K562 (cell line): Measurements from ENCODE around the gene TNF. TPM values are rescaled to one million over a fixed set of nuclear protein-coding genes. Genes with fewer than 3 reads are reported as not detected.
A peak's percentile ranks its signal among the peaks of the same experiment; 100 is the strongest.

Source experiments
- ATAC-seq: fragments of 200-7000 bp; cut with Tn5 transposase; 3 replicates; pipeline ENCODE4 v1.9.1; 2020; ENCODE audit warnings: moderate library complexity
- BruUV-seq: library from RNA; stranded (reverse); fragments of 400-500 nt; replicated peaks from 2 replicates; lab custom pipeline; 2021; lab: Mats Ljungman, UMichigan
- CTCF ChIA-PET: fragments of 300-600 bp; formaldehyde crosslinking; extraction: SDS; loops from one replicate; lab custom pipeline; 2021; ENCODE audit warnings: low intra/inter-chr PET ratio; lab: Yijun Ruan, JAX
- POLR2A ChIA-PET: fragments of 300-600, 350-650 bp; sonication (Branson Sonifier 250); formaldehyde crosslinking; extraction: SDS; loops from one replicate; lab custom pipeline; 2021; ENCODE audit warnings: antibody characterized with exemption, inconsistent platforms; lab: Yijun Ruan, JAX
- DNase-seq, 4 experiments: peaks; one replicate each; pipeline versions ENCODE4 v3.0.0 to v3.0.0-alpha.2; 2011 to 2018; ENCODE audit warnings: low spot score in 3 of 4, mixed read lengths in 3 of 4; ENCODE audit errors: extremely low read depth in 1 of 4
- FAIRE-seq: peaks from 2 replicates; lab custom pipeline; 2011; peaks lifted over from hg19 to GRCh38; lab: Jason Lieb, UNC
- H2AFZ ChIP-seq: 2 replicates; pipeline ENCODE4 v1.6.0; 2011; ENCODE audit warnings: low read depth, low read length, control low read depth, inconsistent platforms
- H3K27ac ChIP-seq: fragments of 200-600 bp; 3 replicates; pipeline ENCODE4 v1.8.0; 2011; ENCODE audit warnings: low read depth, mild to moderate bottlenecking, control low read depth, inconsistent platforms, low read length, moderate library complexity, mixed read lengths; ENCODE audit errors: extremely low read depth
- H3K27me3 ChIP-seq, 2 experiments: fragments of 300-600 bp in 1 of 2; 2 replicates in 1 of 2; 3 replicates in 1 of 2; pipeline versions ENCODE4 v1.6.0 to v1.8.0; 2011; ENCODE audit warnings: inconsistent platforms in 2 of 2, low read length in 2 of 2, mild to moderate bottlenecking in 1 of 2, mixed read lengths in 1 of 2, moderate library complexity in 1 of 2; ENCODE audit not compliant: control insufficient read depth in 2 of 2, insufficient read depth in 2 of 2
- H3K36me3 ChIP-seq: fragments of 300-600 bp; 3 replicates; pipeline ENCODE4 v1.8.0; 2011; ENCODE audit warnings: mild to moderate bottlenecking, low read length, inconsistent platforms; ENCODE audit not compliant: control insufficient read depth, insufficient read depth
- H3K4me1 ChIP-seq, 2 experiments: fragments of 200-600 bp in 1 of 2; replicated peaks in 1 of 2; 2 replicates in 1 of 2; 3 replicates in 1 of 2; pipeline versions ENCODE4 v1.5.1 to v1.8.0; 2011; ENCODE audit warnings: inconsistent platforms in 2 of 2, low read length in 2 of 2, mild to moderate bottlenecking in 1 of 2, mixed read lengths in 1 of 2, moderate library complexity in 1 of 2; ENCODE audit not compliant: control insufficient read depth in 2 of 2, insufficient read depth in 2 of 2
- H3K4me2 ChIP-seq: 2 replicates; pipeline ENCODE4 v1.6.1; 2011; ENCODE audit warnings: low read length, control low read depth, inconsistent platforms, mixed read lengths; ENCODE audit not compliant: insufficient read depth
- H3K4me3 ChIP-seq: fragments of 200-600 bp; sonication (generic), shearing (Covaris generic); 2 replicates; pipeline ENCODE4 v1.5.1; 2016; ENCODE audit warnings: control low read depth, inconsistent platforms
- H3K79me2 ChIP-seq: fragments of 200-600 bp; 3 replicates; pipeline ENCODE4 v1.8.0; 2011; ENCODE audit warnings: low read length, inconsistent platforms; ENCODE audit not compliant: control insufficient read depth, insufficient read depth
- H3K9ac ChIP-seq, 2 experiments: 2 replicates each; pipeline versions ENCODE4 v1.6.0 to v1.6.1; 2011; ENCODE audit warnings: low read depth in 2 of 2, low read length in 2 of 2, control low read depth in 1 of 2, inconsistent platforms in 1 of 2, mild to moderate bottlenecking in 1 of 2, mixed read lengths in 1 of 2; ENCODE audit not compliant: insufficient read depth in 1 of 2
- H3K9me1 ChIP-seq: one replicate; pipeline ENCODE4 v1.6.0; 2011; ENCODE audit warnings: inconsistent platforms, mild to moderate bottlenecking, low read length, moderate library complexity; ENCODE audit not compliant: control insufficient read depth, insufficient read depth
- H3K9me3 ChIP-seq: replicated peaks from 2 replicates; pipeline ENCODE4 v1.5.1; 2011; ENCODE audit warnings: low read depth, low read length, inconsistent platforms; ENCODE audit not compliant: control insufficient read depth, insufficient read depth
- H4K20me1 ChIP-seq: replicated peaks from 2 replicates; pipeline ENCODE4 v1.6.1; 2011; ENCODE audit warnings: low read length, inconsistent platforms, mixed read lengths; ENCODE audit not compliant: control insufficient read depth, insufficient read depth
- CHD1 ChIP-seq: fragments of 200-600 bp; sonication (generic); IDR thresholded peaks from one replicate; pipeline ENCODE4 v1.6.1; 2012; ENCODE audit warnings: mild to moderate bottlenecking, moderate library complexity, low read length, inconsistent platforms
- ETV1 ChIP-seq: fragments of 450-650 bp; conservative IDR thresholded peaks from 2 replicates; pipeline ENCODE4 v1.6.1; 2016; ENCODE audit warnings: missing genetic modification characterization, control low read depth, low read depth, missing compliant biosample characterization
- HDAC8 ChIP-seq: fragments of 450-650 bp; IDR thresholded peaks from 2 replicates; pipeline ENCODE4 v1.6.1; 2016; ENCODE audit warnings: mild to moderate bottlenecking, missing genetic modification characterization, moderate library complexity, missing compliant biosample characterization
- HEY1 ChIP-seq: fragments of 250-450 bp; sonication (Bioruptor Pico); IDR thresholded peaks from 2 replicates; pipeline ENCODE4 v1.5.0; 2020; ENCODE audit warnings: mild to moderate bottlenecking, moderate library complexity, borderline replicate concordance
- POLR2A ChIP-seq: fragments of 450-650 bp; conservative IDR thresholded peaks from 2 replicates; pipeline ENCODE4 v1.6.1; 2016
- POLR2B ChIP-seq: fragments of 450-650 bp; IDR thresholded peaks from 2 replicates; pipeline ENCODE4 v1.6.1; 2018; ENCODE audit warnings: low read depth; ENCODE audit not compliant: partially characterized antibody
- RBM25 ChIP-seq: fragments of 200-400 bp; formaldehyde crosslinking; IDR thresholded peaks from 2 replicates; pipeline ENCODE4 v1.6.1; 2018; ENCODE audit warnings: low read length, low read depth, moderate library complexity; ENCODE audit not compliant: severe bottlenecking
- ZNF431 ChIP-seq: sonication (generic); formaldehyde crosslinking; IDR thresholded peaks from 2 replicates; pipeline ENCODE4 v1.8.0; 2022; ENCODE audit warnings: mild to moderate bottlenecking, missing genetic modification reagents
- ZNF561 ChIP-seq: fragments of 450-650 bp; formaldehyde crosslinking; conservative IDR thresholded peaks from 2 replicates; pipeline ENCODE4 v1.4.0; 2020; ENCODE audit warnings: mild to moderate bottlenecking, moderate library complexity
- ZZZ3 ChIP-seq: fragments of 450-650 bp; IDR thresholded peaks from 2 replicates; pipeline ENCODE4 v1.6.1; 2016; ENCODE audit warnings: antibody characterized with exemption, mild to moderate bottlenecking, moderate library complexity
- WGBS: fragments of 100-300 bp; shearing (Covaris generic); methylation state at CpG from one replicate; pipeline ENCODE4 v1.1.6; 2016; ENCODE audit warnings: low coverage, mixed read lengths; ENCODE audit not compliant: insufficient coverage; ENCODE audit errors: missing lambda C conversion rate; 5-methylcytosine and 5-hydroxymethylcytosine counted together
- in situ Hi-C: fragments of 300-500 bp; cut with MboI; formaldehyde crosslinking; loops from 4 replicates; pipeline ENCODE4 v1.15.0; 2018; ENCODE audit warnings: inconsistent platforms, mixed read lengths
- intact Hi-C: fragments of 100-400 bp; cut with micrococcal nuclease; formaldehyde crosslinking; loops from 2 replicates; pipeline ENCODE4 v1.14.2; 2022
- polyA plus RNA-seq, 8 experiments: library from polyadenylated mRNA; depleted of rRNA in 4 of 8; stranded (reverse) in 5 of 8; unstranded in 3 of 8; fragments of >200 nt; fragmentation: Nextera tagmentation in 2 of 8; fragmentation: Illumina TruSeq in 1 of 8; extraction: Ambion mirVana in 2 of 8; extraction: Trizol in 1 of 8; gene quantifications; 2 replicates each; pipeline versions ENCODE4 v1.2.1 to v1.2.3, GENCODE V29; 2011 to 2014; ENCODE audit warnings: inconsistent platforms in 1 of 8, missing spikeins in 1 of 8
- total RNA-seq, 7 experiments: library from RNA; depleted of rRNA in 6 of 7; stranded (reverse); fragments of >200 nt in 6 of 7; fragmentation: Illumina TruSeq in 2 of 7; extraction: Trizol in 2 of 7; gene quantifications; 2 replicates each; pipeline versions ENCODE4 v1.2.1 to v1.2.3, GENCODE V29; 2011 to 2021; ENCODE audit warnings: low replicate concordance in 1 of 7
- TF ChIP-seq, protein P1 (sequence below): sonication (generic); formaldehyde crosslinking; IDR thresholded peaks from 2 replicates; pipeline ENCODE4 v1.9.0; 2022; ENCODE audit warnings: mild to moderate bottlenecking, missing genetic modification reagents
- TF ChIP-seq, protein P2 (sequence below), 3 experiments: fragments of 200-800 bp in 1 of 3; sonication (Bioruptor generic) in 1 of 3; sonication (generic) in 1 of 3; formaldehyde crosslinking in 1 of 3; IDR thresholded peaks; 2 replicates each; pipeline versions ENCODE4 v1.6.1 to v1.8.0; 2016 to 2022; ENCODE audit warnings: mild to moderate bottlenecking in 2 of 3, missing compliant biosample characterization in 2 of 3, missing genetic modification characterization in 2 of 3, missing genetic modification reagents in 1 of 3
- TF ChIP-seq, protein P3 (sequence below), 2 experiments: fragments of 450-650 bp in 1 of 2; IDR thresholded peaks; 2 replicates each; pipeline ENCODE4 v1.6.1; 2011 to 2017; ENCODE audit warnings: low read depth in 2 of 2, antibody characterized with exemption in 1 of 2, borderline replicate concordance in 1 of 2, low read length in 1 of 2, mild to moderate bottlenecking in 1 of 2, mixed read lengths in 1 of 2; ENCODE audit not compliant: control insufficient read depth in 1 of 2
- TF ChIP-seq, protein P4 (sequence below): fragments of 450-650 bp; IDR thresholded peaks from 2 replicates; pipeline ENCODE4 v1.6.1; 2016; ENCODE audit warnings: low read depth, mild to moderate bottlenecking, moderate library complexity

The TNF gene
- total and polyA plus RNA-seq, 9 of the 15 experiments (the other 6 are each of a cell fraction or from before 2014, with no cell fraction given), result 0.08 to 0.40 TPM; not detected in 7

DNA sequence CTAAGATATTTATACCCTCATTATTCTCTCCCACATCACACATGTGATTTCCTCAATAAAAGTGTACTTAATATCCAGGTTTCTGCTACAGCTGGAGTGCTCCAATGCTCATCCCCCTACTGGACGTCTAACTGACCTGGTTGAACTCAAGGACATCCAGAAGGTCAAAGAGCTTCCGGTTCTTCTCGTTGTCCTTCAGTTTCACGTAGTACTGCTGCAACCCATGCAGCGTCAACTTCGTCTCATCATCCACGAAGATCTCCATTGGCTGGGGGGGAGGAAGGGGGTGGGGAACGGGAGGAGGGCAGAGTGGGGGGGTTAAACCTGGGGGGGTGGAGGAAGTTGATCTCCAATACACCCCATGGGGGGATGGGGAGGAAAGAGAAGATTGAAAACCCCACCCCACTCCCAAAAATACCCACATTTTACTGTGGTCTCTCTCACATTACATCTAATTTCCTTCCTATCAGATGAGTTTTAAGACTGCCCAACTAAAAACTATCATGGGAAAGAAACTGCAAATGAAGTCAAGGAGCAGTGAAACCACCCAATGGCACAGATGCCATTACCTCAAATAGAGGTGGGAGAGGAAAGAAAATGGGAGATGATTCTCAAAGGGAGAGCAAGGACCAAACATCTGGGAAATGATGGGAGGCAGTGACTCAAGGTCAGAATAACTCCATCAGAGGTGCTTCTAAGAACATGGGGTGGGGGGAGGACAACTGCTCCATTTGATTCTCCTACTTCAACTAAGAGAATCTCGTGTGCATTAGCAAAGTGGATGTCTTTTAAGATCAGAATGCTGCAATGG is 42.5 kb upstream of the TNF start:
- Histone ChIP-seq H3K27me3 (no peaks in the 10 kb centered on the region), H3K9me1 (peaks cover 6% of the 10 kb centered on the region), H3K4me3 (no peak overlapping the region), H3K79me2 (peaks cover 47% of the 10 kb centered on the region), H2AFZ (no peak overlapping the region), H3K4me2 (no peak overlapping the region), H3K4me1 (peaks cover 0 to 17% of the 10 kb centered on the region in 2 experiments; a peak in 3 of 5 replicates), H3K36me3 (peaks cover 84% of the 10 kb centered on the region), H3K27ac (peak overlapping the region; percentile 9; the same call in 1 of the 3 replicates), H3K9me3 (no peaks in the 10 kb centered on the region), H3K9ac (no peak overlapping the region), H4K20me1 (peaks cover 43% of the 10 kb centered on the region)
- ATAC-seq (no peak), FAIRE-seq (peak; percentile 58), DNase-seq (peak in 1 of 4 experiments; percentile 54)
- ChIA-PET CTCF (no interaction called here), POLR2A (interaction anchor here (0.6 to 6.3 kb wide), 14 partner anchors 7 to 1221 kb away, joined by 3 to 107 read pairs (median 4); partner anchors contain the start of genes ATP6V1G2, DDX39B, MICB and NCR3)
- no TSS peak for BruUV-seq
- WGBS, result 68% methylated on average over 6 of the region's 9 CpGs
- intact Hi-C loops (no loop called here), in situ Hi-C loops (loop anchor here (5.0 to 25.0 kb wide), 2 partner anchors 36 to 1429 kb away; partner anchors contain the start of genes BRD2, HLA-DMA and MICB)
- TF ChIP-seq, protein P1, sequence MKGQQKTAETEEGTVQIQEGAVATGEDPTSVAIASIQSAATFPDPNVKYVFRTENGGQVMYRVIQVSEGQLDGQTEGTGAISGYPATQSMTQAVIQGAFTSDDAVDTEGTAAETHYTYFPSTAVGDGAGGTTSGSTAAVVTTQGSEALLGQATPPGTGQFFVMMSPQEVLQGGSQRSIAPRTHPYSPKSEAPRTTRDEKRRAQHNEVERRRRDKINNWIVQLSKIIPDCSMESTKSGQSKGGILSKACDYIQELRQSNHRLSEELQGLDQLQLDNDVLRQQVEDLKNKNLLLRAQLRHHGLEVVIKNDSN (CRISPR knock-in tag), result no peak
- TF ChIP-seq ETV1, result 0 out of 2 replicates have a peak, but pooled peaks have one; percentile 16
- no peak for TF ChIP-seq ZZZ3
- peak; percentile 23 for TF ChIP-seq POLR2A
- TF ChIP-seq POLR2B, result peak; percentile 28
- TF ChIP-seq RBM25, result no peak
- TF ChIP-seq, protein P2, sequence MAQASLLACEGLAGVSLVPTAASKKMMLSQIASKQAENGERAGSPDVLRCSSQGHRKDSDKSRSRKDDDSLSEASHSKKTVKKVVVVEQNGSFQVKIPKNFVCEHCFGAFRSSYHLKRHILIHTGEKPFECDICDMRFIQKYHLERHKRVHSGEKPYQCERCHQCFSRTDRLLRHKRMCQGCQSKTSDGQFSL (CRISPR knock-in tag; IDR thresholded peaks at IDR 0.05), result no peak
- TF ChIP-seq, protein P2 (tag; IDR thresholded peaks at IDR 0.05), result peak in 1 of 2 experiments; percentile 76; a peak in 2 of 4 replicates
- TF ChIP-seq ZNF431 (CRISPR knock-in tag), result no peak
- TF ChIP-seq ZNF561, result no peak
- TF ChIP-seq, protein P3, sequence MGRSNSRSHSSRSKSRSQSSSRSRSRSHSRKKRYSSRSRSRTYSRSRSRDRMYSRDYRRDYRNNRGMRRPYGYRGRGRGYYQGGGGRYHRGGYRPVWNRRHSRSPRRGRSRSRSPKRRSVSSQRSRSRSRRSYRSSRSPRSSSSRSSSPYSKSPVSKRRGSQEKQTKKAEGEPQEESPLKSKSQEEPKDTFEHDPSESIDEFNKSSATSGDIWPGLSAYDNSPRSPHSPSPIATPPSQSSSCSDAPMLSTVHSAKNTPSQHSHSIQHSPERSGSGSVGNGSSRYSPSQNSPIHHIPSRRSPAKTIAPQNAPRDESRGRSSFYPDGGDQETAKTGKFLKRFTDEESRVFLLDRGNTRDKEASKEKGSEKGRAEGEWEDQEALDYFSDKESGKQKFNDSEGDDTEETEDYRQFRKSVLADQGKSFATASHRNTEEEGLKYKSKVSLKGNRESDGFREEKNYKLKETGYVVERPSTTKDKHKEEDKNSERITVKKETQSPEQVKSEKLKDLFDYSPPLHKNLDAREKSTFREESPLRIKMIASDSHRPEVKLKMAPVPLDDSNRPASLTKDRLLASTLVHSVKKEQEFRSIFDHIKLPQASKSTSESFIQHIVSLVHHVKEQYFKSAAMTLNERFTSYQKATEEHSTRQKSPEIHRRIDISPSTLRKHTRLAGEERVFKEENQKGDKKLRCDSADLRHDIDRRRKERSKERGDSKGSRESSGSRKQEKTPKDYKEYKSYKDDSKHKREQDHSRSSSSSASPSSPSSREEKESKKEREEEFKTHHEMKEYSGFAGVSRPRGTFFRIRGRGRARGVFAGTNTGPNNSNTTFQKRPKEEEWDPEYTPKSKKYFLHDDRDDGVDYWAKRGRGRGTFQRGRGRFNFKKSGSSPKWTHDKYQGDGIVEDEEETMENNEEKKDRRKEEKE (IDR thresholded peaks at IDR 0.05; ENCODE audit: borderline replicate concordance in 1 of 2, control insufficient read depth in 1 of 2, low read depth in 2 of 2, low read length in 1 of 2), result 0 out of 4 replicates have a peak, but pooled peaks of 1 of the 2 experiments have one; percentile 23
- no peak for TF ChIP-seq HDAC8
- no peak for TF ChIP-seq HEY1 (CRISPR knock-in tag)
- TF ChIP-seq CHD1, result no peak
- TF ChIP-seq, protein P4, sequence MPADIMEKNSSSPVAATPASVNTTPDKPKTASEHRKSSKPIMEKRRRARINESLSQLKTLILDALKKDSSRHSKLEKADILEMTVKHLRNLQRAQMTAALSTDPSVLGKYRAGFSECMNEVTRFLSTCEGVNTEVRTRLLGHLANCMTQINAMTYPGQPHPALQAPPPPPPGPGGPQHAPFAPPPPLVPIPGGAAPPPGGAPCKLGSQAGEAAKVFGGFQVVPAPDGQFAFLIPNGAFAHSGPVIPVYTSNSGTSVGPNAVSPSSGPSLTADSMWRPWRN, result no peak
